ENCODE data around the gene LGALS12.
"Not testable (repeated sequence)": the region's sequence is repeated elsewhere in the genome, so short reads cannot be mapped to it uniquely, and the experiment has no call there.

Gene LGALS12

DNA sequence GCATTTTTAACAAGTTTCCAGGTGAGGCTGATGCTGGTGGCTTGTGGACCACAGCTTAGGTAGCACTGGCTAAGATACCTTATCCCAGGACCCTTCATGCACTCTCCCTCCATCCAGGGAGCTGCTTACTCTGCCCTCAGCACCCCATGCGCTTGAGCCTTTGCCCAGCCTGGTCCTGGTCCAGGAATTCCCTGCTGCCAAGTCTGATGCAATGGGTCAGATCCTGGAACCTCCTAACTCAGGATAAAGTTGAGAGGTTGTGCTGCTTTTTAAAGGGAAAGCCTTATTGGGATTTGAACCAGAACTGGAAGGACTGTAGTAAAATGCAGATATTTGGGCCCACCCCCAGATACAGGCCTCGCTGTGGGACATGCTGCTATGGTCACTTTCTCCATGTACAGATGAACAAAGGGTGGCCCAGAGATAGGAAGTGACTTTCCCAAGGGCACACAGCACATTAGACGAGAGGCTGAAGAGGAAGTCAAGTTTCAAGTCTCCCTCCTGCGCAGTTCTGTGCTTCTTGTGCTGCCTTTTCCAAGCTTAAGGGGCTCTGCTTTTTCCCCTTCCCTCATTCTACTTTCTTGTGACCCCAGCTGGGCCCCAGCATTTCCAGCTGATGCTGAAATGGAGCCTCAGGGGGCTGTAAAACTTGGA, 824 bp upstream of the LGALS12 start:
- no peak for DNase-seq (ENCODE audit: low read depth)

DNA sequence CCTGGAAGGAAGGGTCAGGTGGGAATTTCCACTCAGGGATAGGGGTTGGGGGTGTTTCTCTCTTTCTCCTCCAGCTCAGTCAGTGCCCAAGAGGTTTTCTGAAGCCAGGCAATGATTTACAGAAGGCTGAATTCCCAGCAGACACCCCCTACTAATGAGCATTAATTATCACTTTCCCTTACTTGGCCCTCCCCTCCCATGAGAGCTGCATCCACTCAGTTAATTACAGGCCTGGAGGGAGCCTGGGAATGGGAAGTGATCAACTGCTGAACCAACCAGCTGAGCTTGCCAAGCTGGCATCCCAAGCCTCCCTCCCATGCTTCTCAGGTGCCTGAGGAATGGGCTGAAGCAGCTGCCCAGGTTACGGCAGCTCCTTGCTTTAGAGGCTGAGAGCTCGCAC, 992 bp downstream of the LGALS12 start:
- DNase-seq (ENCODE audit: low read depth) = no peak

GRCh38 chr11:63507511-63507910, 1.6 kb downstream of the LGALS12 start:
- DNase-seq (ENCODE audit: low read depth) = no peak

GRCh38 chr11:63508009-63508408, 2.1 kb downstream of the LGALS12 start:
- no peak for DNase-seq (ENCODE audit: low read depth)

DNA sequence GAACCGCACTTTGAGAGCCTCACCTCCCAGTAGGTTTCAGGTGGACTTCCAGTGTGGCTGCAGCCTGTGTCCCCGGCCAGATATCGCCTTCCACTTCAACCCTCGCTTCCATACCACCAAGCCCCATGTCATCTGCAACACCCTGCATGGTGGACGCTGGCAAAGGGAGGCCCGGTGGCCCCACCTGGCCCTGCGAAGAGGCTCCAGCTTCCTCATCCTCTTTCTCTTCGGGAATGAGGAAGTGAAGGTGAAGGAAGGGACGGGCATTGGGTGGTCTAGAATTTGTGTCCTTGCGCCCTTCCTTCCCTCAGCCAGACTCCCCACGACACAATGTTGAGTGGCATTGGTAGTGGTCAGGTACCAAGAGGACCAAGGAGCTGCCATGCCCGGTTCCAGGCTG, 2.9 kb downstream of the LGALS12 start:
- DNase-seq (ENCODE audit: low read depth) = no peak

- peak; percentile 59 for DNase-seq (ENCODE audit: low read depth)
These were observed 4.6 kb downstream of the LGALS12 start for GRCh38 chr11:63510360-63511047.

DNA sequence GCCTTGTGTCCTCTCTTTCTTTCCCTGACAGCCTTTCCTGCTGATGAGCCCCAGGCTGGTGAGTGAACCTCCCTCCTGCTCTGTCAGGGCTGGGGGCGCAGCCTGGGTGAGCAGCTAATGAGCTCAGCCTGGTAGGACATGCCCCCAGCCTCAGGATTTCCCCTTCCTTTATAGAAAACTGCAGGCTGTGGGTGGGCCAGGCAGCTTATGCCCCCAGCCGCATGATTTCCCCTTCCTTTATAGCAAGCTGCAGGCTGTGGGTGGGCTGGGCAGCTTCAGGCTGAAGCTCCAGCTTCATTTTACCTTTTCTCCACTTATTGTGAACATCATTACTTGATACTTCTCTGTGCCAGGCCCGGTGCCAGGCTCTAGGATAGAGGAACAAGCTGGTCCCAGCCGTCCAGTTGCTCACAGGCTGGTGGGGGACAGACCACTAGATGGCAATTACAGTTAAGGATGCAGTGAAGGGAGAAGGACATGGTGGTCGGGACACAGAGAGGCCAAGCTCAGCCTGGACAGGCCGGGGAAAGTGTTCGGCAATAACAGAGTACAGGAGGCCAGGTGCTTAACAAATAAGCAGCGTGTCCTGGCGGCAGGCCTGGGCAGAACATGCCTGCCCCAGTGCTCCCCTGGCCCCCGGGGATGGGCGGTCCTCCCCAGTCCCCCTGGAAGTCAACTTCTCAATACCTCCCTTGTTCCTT, 5.3 kb downstream of the LGALS12 start:
- no peak for DNase-seq (ENCODE audit: low read depth)

- no peak for DNase-seq (ENCODE audit: low read depth)
These were observed 6.9 kb downstream of the LGALS12 start for GRCh38 chr11:63512816-63513215.

DNA sequence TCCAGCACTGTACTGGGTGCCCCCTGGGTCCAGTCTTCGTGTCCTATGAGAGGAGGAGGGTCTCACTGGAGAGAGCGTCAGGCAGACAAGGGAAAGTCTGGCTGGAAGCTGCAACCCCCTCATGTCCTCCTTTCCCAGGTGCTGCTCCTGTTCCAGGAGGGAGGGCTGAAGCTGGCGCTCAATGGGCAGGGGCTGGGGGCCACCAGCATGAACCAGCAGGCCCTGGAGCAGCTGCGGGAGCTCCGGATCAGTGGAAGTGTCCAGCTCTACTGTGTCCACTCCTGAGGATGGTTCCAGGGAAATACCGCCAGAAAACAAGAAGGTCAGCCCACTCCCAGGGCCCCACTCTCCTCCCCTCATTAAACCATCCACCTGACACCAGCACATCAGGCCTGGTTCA, 10.2 kb downstream of the LGALS12 start:
- no peak for DNase-seq (ENCODE audit: low read depth)

DNA sequence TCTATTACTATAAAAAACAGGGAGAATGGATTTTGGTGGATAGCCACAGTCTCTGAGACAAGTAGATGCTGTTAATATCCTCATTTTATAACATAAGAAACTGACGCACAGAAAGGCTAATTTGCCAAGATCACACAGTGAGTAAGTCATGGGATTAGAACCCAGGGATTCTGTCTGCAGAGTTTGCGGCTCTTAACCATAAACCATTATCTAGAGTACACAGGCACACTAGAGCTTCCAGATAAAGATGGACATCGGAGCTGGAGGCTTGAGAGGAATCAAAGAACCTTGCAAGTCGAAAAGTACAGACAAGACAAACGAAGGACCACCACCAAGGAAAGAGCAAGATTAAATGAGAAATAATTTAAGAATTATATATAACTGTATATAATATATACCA, 11.3 kb downstream of the LGALS12 start:
- no peak for DNase-seq (ENCODE audit: low read depth)

GRCh38 chr11:63518548-63518947, 12.7 kb downstream of the LGALS12 start:
- DNase-seq (ENCODE audit: low read depth) = peak; percentile 96

- DNase-seq (ENCODE audit: low read depth) = peak; percentile 51
These were observed 14.8 kb downstream of the LGALS12 start for GRCh38 chr11:63520606-63521170.

GRCh38 chr11:63521896-63522295, 16.0 kb downstream of the LGALS12 start:
- peak; percentile 46 for DNase-seq (ENCODE audit: low read depth)

DNA sequence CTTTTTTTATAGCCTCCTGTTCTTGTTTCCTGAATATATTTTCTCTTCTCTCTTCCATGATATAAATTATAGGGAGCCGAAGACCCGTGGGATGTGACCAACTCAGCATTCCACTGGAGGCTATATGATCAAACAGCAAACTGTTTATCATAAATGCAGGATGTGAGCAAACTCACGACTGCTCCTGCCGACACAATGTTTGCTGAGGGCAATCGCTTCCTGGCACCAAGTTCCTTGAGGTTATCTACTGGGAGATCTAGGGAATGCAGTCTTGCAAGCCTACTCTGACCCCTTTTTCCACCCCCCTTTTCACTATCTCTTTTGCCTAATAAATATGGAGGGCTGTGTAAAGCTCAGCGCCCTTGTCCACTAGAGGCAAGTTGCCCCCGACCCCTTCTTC, 17.3 kb downstream of the LGALS12 start:
- DNase-seq (ENCODE audit: low read depth) = no peak

GRCh38 chr11:63527667-63528066, 21.8 kb downstream of the LGALS12 start:
- no peak for DNase-seq (ENCODE audit: low read depth)

DNA sequence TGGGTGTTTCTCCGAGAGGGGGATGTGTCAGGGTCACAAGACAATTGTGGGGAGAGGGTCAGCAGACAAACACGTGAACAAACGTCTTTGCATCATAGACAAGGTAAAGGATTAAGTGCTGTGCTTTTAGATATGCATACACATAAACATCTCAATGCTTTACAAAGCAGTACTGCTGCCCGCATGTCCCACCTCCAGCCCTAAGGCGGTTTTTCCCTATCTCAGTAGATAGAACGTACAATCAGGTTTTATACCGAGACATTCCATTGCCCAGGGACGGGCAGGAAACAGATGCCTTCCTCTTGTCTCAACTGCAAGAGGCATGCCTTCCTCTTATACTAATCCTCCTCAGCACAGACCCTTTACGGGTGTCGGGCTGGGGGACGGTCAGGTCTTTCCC, 22.3 kb downstream of the LGALS12 start:
- DNase-seq (ENCODE audit: low read depth) = not testable (repeated sequence)

- not testable (repeated sequence) for DNase-seq (ENCODE audit: low read depth)
These were observed 22.9 kb downstream of the LGALS12 start for GRCh38 chr11:63528729-63529278.

GRCh38 chr11:63529373-63529772, 23.5 kb downstream of the LGALS12 start:
- DNase-seq (ENCODE audit: low read depth) = not testable (repeated sequence)

DNA sequence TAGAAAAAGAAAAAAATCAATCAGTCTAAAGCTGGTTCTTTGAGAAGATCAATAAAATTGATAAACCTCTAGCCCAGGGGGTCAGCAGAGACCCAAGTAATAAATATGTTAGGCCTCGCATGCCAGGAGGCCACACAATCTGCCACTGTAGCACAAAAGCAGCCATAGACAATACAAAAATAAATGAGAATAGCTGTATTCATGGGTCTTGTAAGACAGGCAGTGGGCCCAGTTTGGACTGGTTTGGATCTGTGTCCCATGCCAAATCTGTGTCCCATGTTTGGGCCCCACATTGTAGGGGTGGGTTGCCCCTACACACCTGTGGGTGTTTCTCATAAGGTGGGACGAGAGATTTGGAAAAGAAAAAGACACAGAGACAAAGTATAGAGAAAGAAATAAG, 24.1 kb downstream of the LGALS12 start:
- no peak for DNase-seq (ENCODE audit: low read depth)

DNA sequence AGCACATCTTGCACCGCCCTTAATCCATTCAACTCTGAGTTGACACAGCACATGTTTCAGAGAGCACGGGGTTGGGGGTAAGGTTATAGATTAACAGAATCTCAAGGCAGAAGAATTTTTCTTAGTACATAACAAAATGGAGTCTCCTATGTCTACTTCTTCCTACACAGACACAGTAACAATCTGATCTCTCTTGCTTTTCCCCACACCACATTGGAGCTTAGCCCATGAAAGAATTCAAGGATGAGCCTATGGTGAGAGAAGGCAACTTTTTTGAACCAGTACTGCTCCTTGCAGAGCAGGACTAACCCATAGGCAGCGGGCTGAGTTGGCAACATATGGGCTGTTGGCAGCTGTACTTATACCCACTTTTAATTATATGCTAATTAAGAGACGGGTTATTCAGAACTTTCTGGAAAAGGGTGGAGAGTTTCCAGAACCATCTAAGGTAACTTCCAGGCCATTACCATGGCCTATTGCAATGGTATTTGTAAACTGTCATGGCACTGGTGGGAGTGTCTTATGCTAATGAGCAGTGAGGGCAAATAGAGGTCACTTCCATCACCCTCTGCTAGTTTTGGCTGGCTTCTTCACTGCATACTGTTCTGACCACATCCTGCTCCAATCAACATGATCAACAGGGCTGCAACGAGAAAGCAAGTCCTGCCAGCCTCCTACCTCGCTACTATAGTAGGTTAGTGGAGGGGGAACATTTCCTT, 25.3 kb downstream of the LGALS12 start:
- peak; percentile 99 for DNase-seq (ENCODE audit: low read depth)

DNA sequence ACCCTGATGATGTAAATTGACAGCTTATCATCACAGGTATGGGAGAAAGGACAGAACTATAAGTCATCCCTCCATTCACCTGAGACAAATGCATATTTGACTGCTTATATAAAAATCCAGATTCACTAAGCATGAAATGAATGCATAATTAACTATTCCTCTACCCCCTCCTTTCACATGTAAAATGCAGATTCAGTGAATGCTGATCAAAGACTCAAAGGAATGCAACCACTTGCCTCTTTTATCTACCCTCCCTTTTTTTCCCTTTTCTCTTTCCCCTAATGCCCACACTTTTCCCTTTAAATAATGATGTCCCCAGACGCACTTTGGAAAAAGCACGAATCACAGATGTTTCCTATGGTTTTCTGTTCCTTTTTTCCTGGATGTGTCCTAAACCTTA, 26.2 kb downstream of the LGALS12 start:
- DNase-seq (ENCODE audit: low read depth) = no peak

Data from iris pigment epithelial cell (primary cell).